Parathyroid adenoma (tissue), 2 donors: ENCODE measurements around the gene AS3MT.
"Not testable (repeated sequence)": the region's sequence is repeated elsewhere in the genome, so short reads cannot be mapped to it uniquely, and the experiment has no call there.

ENCODE experiments used
- H2AFZ ChIP-seq: fragments of 300-600 bp; sonication (generic); one replicate; pipeline ENCODE4 v1.7.0; 2017; ENCODE audit warnings: antibody characterized with exemption, mild to moderate bottlenecking
- H3K27ac ChIP-seq: fragments of 300-600 bp; sonication (generic); one replicate; pipeline ENCODE4 v1.7.0; 2017
- H3K27me3 ChIP-seq: fragments of 300-600 bp; sonication (generic); one replicate; pipeline ENCODE4 v1.7.0; 2017; ENCODE audit warnings: low read length; ENCODE audit not compliant: control insufficient read depth, insufficient read depth
- H3K36me3 ChIP-seq: fragments of 300-600 bp; sonication (generic); one replicate; pipeline ENCODE4 v1.7.0; 2017; ENCODE audit warnings: low read length; ENCODE audit not compliant: control insufficient read depth, insufficient read depth
- H3K4me1 ChIP-seq: fragments of 300-600 bp; sonication (generic); one replicate; pipeline ENCODE4 v1.7.0; 2017; ENCODE audit warnings: control low read depth
- H3K4me2 ChIP-seq: fragments of 300-600 bp; sonication (generic); one replicate; pipeline ENCODE4 v1.7.0; 2017; ENCODE audit warnings: low read length
- H3K4me3 ChIP-seq: fragments of 300-600 bp; sonication (generic); one replicate; pipeline ENCODE4 v1.7.0; 2017; ENCODE audit warnings: low read depth, low read length
- H3K79me2 ChIP-seq: fragments of 300-600 bp; sonication (generic); one replicate; pipeline ENCODE4 v1.7.0; 2017; ENCODE audit warnings: control low read depth
- H3K9ac ChIP-seq: fragments of 300-600 bp; sonication (generic); one replicate; pipeline ENCODE4 v1.7.0; 2017; ENCODE audit warnings: mild to moderate bottlenecking
- H3K9me3 ChIP-seq: fragments of 300-600 bp; sonication (generic); one replicate; pipeline ENCODE4 v1.7.0; 2017; ENCODE audit warnings: low read length; ENCODE audit not compliant: control insufficient read depth
- CTCF ChIP-seq: fragments of 300-600 bp; sonication (generic); IDR thresholded peaks from one replicate; pipeline ENCODE4 v1.7.0; 2017; ENCODE audit warnings: antibody characterized with exemption, mild to moderate bottlenecking
- donor health status: primary hyperparathyroidism.

AS3MT gene

GRCh38 chr10:102835007-102835482 is 34.2 kb upstream of the AS3MT start:
- Histone ChIP-seq H3K9ac (no peak overlapping the region), H3K4me1 (peaks cover 28% of the 10 kb centered on the region), H3K4me2 (no peak overlapping the region), H3K27me3 (no peaks in the 10 kb centered on the region), H2AFZ (peak overlapping the region; percentile 4), H3K27ac (peak overlapping the region; percentile 49), H3K79me2 (no peaks in the 10 kb centered on the region), H3K36me3 (no peaks in the 10 kb centered on the region), H3K4me3 (no peak overlapping the region), H3K9me3 (no peaks in the 10 kb centered on the region)
- peak; percentile 86 for TF ChIP-seq CTCF

GRCh38 chr10:102837230-102837721 is 32.0 kb upstream of the AS3MT start, which contains the start of gene CYP17A1:
CYP17A1 (minus strand) TSS chr10:102837413; CDS start chr10:102837361, 52 bp downstream.
- no peaks in the 10 kb centered on the region for H3K79me2 ChIP-seq
- H3K9ac ChIP-seq = peak within 1 kb of the TSS; percentile 24
- H3K27me3 ChIP-seq = no peaks in the 10 kb centered on the region
- H3K4me2 ChIP-seq = peak within 1 kb of the TSS; percentile 7
- no peaks in the 10 kb centered on the region for H3K36me3 ChIP-seq
- H3K4me3 ChIP-seq = no peak within 1 kb of the TSS
- H3K9me3 ChIP-seq = no peaks in the 10 kb centered on the region
- no peak for TF ChIP-seq CTCF
- peak within 1 kb of the TSS; percentile 72 for H2AFZ ChIP-seq
- peak within 1 kb of the TSS; percentile 91 for H3K27ac ChIP-seq
- peaks cover 28% of the 10 kb centered on the region for H3K4me1 ChIP-seq

GRCh38 chr10:102838276-102838927 is 30.9 kb upstream of the AS3MT start:
- not testable (repeated sequence) for H3K9me3 ChIP-seq, H3K79me2 ChIP-seq, H3K9ac ChIP-seq, H3K27me3 ChIP-seq, H2AFZ ChIP-seq, H3K4me3 ChIP-seq, H3K4me2 ChIP-seq, H3K36me3 ChIP-seq
- H3K4me1 ChIP-seq = peaks cover 28% of the 10 kb centered on the region
- H3K27ac ChIP-seq = peak overlapping the region; percentile 91

- Histone ChIP-seq H3K27me3 (no peaks in the 10 kb centered on the region), H3K4me2 (no peak overlapping the region), H3K27ac (no peak overlapping the region), H3K4me3 (no peak overlapping the region), H3K36me3 (no peaks in the 10 kb centered on the region), H3K9me3 (no peaks in the 10 kb centered on the region), H3K4me1 (peaks cover 12% of the 10 kb centered on the region), H3K79me2 (no peaks in the 10 kb centered on the region), H3K9ac (no peak overlapping the region), H2AFZ (no peak overlapping the region)
- no peak for TF ChIP-seq CTCF
Observed at GRCh38 chr10:102841827-102842345, 27.4 kb upstream of the AS3MT start.

- H3K9me3 ChIP-seq, H3K9ac ChIP-seq, H3K36me3 ChIP-seq, H3K4me3 ChIP-seq, H3K27ac ChIP-seq, H3K79me2 ChIP-seq, H3K4me1 ChIP-seq, H2AFZ ChIP-seq, H3K4me2 ChIP-seq, H3K27me3 ChIP-seq: not testable (repeated sequence)
Observed at GRCh38 chr10:102843139-102843538, 26.1 kb upstream of the AS3MT start.

- not testable (repeated sequence) for H3K36me3 ChIP-seq, H3K79me2 ChIP-seq, H2AFZ ChIP-seq, H3K27ac ChIP-seq, H3K27me3 ChIP-seq, H3K4me3 ChIP-seq, H3K4me1 ChIP-seq, H3K9me3 ChIP-seq, H3K9ac ChIP-seq, H3K4me2 ChIP-seq
Observed at GRCh38 chr10:102844190-102844776, 25.0 kb upstream of the AS3MT start.
